Fibroblast of the aortic adventitia (primary cell): Measurements from ENCODE around the gene RBM38. TPM values are rescaled to one million over a fixed set of nuclear protein-coding genes. Genes with fewer than 3 reads are reported as not detected.
"Not testable (repeated sequence)": the region's sequence is repeated elsewhere in the genome, so short reads cannot be mapped to it uniquely, and the experiment has no call there.

Experiments used
- DNase-seq: peaks from one replicate; pipeline ENCODE4 v3.0.0-alpha.2; 2010; ENCODE audit warnings: low read depth
- H3K4me3 ChIP-seq: 2 replicates; pipeline ENCODE4 v1.5.1; 2011; ENCODE audit warnings: low read depth, mild to moderate bottlenecking, control low read depth, low read length, moderate library complexity
- total RNA-seq: library from RNA; depleted of rRNA; stranded (reverse); fragments of >200 nt; gene quantifications from 2 replicates; pipeline ENCODE4 v1.2.3, GENCODE V29; 2012; ENCODE audit warnings: low replicate concordance
- TF ChIP-seq, protein P1 (sequence below): IDR thresholded peaks from 2 replicates; pipeline ENCODE4 v1.5.1; 2011; ENCODE audit warnings: mild to moderate bottlenecking, low read length, control low read depth, inconsistent platforms; ENCODE audit not compliant: insufficient read depth

Gene RBM38
- total RNA-seq, 1 donor = 6.1 TPM

DNA sequence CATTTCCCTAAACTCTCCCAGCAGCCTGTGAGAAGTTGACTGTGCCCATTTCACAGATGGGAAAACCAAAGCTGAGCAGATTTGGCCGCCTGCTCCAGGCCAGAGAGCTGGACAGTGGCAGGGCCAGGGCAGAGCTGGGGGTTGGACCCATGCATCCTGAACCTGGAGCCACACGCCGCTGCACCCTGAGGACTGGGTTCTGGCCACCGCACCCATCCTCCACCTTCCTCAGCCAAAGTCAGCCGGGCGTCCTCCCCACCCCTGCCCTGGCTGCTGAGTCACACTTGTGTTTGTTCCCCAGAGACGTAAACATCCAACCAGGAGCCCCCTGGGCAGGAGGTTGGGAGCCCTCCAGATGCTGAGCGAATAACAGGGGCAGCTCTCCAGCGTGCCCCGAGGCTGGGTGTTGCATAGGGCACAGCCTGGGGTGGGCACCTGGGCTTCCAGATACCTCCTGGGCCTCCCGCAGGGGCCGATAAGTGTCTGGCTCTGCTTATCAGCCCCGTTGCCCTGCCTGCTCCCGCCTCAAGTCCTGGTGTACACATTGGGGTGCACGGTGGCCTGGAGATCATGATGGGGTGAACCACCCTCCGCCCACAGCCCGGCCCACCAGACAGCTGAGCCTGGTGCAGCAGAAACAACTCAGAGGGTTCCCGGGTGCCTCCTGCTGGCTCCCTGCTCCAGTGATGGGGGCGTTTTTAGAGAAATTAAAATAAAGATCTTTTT lies 23.8 kb downstream of the RBM38 start:
- no peak for DNase-seq
- TF ChIP-seq, protein P1, sequence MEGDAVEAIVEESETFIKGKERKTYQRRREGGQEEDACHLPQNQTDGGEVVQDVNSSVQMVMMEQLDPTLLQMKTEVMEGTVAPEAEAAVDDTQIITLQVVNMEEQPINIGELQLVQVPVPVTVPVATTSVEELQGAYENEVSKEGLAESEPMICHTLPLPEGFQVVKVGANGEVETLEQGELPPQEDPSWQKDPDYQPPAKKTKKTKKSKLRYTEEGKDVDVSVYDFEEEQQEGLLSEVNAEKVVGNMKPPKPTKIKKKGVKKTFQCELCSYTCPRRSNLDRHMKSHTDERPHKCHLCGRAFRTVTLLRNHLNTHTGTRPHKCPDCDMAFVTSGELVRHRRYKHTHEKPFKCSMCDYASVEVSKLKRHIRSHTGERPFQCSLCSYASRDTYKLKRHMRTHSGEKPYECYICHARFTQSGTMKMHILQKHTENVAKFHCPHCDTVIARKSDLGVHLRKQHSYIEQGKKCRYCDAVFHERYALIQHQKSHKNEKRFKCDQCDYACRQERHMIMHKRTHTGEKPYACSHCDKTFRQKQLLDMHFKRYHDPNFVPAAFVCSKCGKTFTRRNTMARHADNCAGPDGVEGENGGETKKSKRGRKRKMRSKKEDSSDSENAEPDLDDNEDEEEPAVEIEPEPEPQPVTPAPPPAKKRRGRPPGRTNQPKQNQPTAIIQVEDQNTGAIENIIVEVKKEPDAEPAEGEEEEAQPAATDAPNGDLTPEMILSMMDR = no peak
- no peak overlapping the region for H3K4me3 ChIP-seq

DNA sequence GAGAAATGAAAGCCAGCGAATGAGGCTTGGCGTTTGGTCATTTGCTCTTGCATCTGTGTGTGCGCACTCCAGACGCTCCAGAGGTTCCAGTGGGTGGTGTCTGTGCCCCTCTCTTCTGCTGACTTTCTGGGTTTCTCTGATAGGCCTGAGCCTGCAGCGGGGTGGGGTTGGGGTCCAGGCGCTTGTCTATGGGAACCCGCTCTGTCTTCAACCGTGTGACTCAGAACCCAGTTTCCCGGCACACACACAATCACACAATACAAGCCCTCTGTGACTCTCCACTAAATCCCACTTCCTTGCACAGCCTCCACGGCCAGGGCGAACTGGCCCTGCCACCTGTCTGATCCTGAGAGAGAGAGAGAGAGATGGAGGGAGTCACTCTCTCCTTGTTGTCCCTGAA lies 24.6 kb downstream of the RBM38 start:
- TF ChIP-seq, protein P1 = no peak
- DNase-seq = no peak
- no peak overlapping the region for H3K4me3 ChIP-seq

DNA sequence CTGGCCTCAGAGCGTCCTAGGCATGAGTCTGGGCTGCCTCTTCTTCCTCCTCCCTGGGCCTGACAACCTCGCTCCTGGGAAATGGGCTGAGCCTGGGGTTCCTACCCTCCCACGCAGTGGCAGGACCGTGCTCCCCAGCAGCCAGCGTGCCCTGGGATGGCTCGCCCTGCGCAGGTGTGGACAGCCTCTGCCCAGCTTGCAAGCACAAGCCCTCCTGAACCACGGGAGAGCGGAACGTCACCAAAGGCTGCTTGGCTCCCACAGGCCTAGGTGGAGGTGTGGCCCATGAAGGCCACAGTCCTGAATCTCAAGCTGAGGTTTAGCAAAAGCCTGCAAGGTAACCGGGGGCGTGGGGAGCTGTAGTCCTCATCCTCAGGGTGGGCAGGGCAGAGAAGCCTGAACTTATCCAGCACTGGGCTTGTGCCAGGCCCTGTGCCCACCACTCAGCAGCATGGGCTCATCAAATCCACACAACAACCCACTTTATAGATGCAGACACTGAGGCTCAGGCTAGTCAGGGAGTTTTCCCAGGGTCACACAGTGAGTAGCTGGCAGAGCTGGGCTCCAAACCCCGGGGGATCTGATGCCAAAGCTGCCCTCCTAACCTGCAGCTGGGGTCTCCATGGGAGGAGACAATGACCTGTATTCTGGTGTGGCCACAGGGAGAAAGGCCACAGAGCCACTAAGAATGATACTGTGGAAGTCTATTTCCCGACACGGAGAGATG lies 25.3 kb downstream of the RBM38 start:
- no peak for DNase-seq
- TF ChIP-seq, protein P1 = no peak
- H3K4me3 ChIP-seq = no peak overlapping the region

DNA sequence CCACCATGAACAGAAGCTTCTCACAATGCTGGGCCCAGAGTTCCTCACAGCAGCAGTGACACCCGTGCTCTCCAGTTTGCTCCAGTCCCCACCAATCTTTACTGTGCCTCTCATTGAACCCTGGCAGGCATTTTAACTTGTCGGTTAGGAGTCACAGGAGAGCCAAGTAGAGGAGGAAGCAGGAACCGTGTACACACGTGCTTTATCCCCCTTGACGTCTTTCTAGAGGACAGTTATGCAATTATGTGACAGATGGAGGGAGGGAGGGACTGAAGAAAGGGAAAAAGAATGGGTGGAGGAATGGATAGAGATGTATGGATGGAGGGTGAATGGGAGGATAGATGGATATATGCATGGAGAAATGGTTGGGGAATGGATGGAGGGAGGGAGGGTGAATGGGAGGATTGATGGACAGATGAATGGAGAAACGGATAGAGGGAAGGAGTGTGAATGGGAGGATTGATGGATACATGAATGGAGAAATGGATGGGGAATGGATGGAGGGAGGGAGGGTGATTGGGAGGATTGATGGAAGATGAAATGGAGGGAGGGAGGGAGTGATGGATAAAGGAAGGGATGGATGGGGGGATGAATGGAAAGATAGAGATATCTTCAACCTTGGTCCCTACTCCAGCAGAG lies 26.0 kb downstream of the RBM38 start:
- DNase-seq = no peak
- no peak overlapping the region for H3K4me3 ChIP-seq
- TF ChIP-seq, protein P1 = no peak

DNA sequence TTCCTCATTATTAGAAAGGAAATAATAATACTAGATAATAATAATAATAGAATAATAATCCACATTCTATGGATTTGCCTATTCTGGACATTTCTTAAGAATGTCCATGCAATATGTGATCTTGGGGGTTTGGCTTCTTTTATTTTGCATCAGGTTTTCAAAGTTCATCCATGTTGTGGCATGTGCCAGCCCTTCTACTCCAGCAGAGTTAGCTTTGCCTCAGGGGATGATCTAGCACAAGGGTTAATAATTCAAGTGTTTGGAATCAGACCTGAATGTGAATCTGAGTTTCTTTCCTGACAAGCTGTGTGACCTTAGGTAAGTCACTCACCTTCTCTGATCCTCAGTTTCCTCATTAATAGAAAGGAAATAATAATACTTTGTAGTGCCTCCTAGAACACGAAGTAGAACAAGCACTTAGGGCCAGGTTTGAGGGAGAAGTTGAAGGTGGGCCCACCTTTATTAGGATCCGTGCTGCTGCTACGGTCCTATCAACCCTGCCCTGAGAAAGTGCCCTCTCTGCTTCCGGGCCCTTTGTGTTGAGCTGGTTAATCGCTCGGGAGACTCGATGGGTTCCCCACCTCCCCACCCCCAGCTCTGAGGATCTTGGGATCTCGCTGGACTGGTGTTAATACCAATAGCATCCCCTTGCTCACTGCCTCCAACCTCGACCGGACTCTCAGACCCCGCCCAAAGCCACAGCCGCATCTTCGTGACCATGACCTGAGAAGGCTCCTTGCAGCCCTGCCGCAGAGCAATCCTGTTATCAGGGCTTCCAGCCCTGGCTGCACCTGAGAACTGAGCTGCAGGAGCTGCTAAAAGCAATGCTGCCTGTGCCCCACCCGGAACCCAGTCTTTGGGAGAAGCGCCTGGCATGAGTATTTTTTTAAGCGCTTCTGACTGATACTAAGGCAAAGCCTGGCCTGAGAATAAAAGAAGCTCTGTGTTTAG lies 26.9 kb downstream of the RBM38 start:
- no peak overlapping the region for H3K4me3 ChIP-seq
- no peak for DNase-seq
- TF ChIP-seq, protein P1 = no peak

DNA sequence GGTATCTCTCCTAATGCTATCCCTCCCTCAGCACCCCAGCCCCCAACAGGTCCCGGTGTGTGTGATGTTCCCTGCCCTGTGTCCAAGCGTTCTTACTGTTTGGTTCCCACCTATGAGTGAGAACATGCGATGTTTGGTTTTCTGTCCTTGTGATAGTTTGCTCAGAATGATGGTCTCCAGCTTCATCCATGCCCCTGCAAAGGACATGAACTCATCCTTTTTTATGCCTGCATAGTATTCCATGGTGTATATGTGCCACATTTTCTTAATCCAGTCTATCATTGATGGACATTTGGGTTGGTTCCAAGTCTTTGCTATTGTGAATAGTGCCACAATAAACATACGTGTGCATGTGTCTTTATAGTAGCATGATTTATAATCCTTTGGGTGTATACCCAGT lies 28.3 kb downstream of the RBM38 start:
- DNase-seq, H3K4me3 ChIP-seq: not testable (repeated sequence)
